Kidney glomerular epithelial cell (primary cell): ENCODE results near the gene STARD13.

Experiments used
- DNase-seq: peaks from one replicate; lab custom pipeline; 2025; lab: John Stamatoyannopoulos, UW

STARD13 gene

DNA sequence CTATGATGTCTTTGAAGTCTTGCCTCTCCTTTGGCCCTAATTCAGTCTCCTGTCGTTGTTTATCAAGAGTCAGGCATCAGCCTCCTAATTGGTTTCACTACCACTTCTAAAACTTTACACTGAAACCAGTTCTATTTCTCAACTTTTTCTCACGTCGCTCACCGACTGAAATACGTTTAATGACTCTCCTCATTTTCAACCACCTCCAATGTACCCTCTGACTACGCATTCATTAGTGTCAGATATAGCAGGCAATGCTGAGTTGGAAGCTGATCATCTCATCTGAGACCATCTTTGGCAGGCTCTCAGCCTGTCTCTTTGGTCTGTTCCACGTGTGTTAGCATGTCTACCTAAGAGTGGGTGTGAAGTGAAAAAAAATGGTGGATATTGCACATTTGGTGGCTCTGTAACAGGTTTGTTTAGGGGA, 141.2 kb downstream of the STARD13 start:
- no peak for DNase-seq

- DNase-seq, result no peak
Observed at GRCh38 chr13:33139780-33140535, 145.6 kb downstream of the STARD13 start.

GRCh38 chr13:33139184-33139583, 146.4 kb downstream of the STARD13 start:
- DNase-seq, result no peak

GRCh38 chr13:33138441-33138840, 147.1 kb downstream of the STARD13 start:
- no peak for DNase-seq

DNA sequence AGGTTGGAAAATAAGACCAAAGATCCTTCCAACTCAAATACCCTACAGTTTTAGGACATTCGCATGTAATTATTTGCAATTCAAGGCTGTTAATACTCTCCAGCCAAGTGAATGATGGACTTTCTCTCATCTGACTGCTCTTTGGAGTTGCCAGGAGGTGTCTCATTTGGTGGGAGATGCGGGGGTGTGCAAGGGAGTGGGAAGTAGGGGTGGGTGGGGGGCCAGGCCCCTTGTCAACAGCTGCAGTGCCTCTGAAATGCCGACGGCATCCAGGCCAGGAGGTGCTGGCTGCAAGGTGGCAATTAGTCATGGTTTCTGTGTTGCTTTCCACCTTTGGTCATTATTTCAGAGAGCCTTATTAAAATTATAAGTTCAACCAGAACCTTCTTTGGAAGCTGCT, 147.8 kb downstream of the STARD13 start:
- DNase-seq, result no peak

DNA sequence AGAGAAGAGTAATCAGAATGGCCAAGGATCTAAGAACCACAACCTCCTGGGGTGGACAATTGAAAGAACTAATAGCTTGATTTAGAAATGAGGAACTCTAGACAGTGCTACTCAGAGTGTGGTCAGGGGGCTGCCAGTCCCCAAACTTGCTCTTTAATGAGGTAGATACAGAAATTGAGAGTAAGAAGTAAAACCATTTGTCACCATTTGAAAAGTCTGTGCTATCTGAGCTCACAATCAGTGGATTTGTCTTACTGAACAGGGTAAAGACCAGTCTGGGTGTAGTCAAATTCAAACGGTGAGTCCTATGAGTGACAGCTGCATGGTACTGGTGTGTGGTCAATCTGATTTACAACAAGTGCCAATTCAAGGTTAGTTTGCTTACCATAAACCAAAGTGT, 150.5 kb downstream of the STARD13 start:
- DNase-seq, result no peak

DNA sequence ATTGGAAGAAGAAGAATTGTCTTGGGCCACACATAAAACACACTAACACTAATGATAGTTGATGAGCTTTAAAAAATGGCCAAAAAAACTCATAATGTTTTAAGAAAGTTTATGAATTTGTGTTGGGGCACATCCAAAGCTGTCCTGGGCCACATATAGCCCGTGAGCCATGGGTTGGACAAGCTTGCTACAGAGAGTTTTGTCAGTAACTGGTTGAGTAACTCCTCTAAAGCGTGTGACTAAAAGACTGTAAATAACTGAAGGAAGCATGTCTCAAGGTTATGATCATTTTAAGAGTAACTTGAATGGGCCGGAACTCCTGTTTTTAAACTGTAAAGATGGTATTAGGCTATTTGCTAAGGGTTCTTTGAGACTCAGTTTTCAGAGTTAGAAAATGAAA, 151.3 kb downstream of the STARD13 start:
- DNase-seq, result no peak

GRCh38 chr13:33132644-33133440, 152.7 kb downstream of the STARD13 start:
- no peak for DNase-seq

- DNase-seq, result no peak
Observed at GRCh38 chr13:33129886-33130285, 155.7 kb downstream of the STARD13 start.

DNA sequence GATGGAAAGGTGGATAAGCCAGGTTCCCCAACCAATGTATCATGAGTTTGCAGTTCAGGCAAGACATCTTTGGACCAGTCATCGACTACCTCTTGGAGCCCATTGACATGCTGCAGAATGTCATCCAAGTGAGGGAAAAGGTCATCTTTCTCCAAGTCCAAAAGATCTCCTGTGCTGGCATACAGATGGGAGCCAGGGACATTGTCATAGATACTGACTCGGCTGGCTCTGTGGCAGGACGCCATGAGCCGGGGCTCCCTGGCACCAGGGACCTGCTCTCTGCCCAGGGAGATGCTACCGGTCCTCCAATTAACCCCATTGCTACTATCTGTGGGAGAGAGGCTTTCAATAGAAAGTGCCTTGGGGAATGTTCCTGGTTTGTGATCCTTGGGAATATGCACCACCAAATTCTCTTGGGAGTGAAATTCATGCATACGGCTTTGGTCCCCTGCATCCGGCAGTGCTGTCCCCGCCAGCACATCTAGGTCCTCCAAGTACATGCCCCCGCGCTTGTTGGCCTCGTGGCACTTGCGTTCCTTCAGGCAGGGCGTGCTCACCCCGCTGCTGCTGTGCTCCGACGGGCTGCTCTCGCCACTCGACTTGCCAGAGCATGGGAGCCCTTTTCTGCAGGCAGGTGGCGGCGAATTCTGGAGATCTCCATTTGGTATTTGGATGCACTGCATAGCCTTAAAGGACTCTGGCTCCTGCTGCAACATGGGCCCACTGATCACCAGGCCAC, 156.3 kb downstream of the STARD13 start:
- DNase-seq, result no peak

GRCh38 chr13:33128134-33128533, 157.4 kb downstream of the STARD13 start:
- no peak for DNase-seq

DNA sequence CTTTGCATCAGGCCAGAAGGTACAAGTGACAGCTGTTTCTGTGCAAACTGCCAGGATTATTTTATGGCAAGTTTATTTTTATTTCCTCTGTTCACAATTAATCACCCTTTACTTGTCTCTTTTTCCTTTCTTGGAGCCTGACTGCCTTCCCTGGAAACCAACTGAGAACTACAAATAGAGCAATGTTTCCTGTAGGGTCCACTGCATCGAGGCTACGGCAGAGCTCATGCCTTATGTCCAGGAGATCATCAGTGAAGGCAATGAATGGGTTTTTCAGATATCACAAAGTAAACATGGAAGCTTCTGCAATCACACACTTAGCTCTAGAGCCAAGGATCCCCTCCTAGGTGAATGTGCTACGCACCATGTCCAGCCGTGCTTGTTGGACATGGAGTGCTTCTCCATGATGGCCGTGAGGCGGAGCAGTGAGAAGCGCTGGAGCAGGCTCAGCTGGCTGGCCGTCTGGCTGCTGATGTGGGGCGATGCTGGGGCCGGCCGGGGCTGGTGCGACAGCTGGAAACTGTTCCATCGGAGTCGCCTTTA, 158.5 kb downstream of the STARD13 start:
- DNase-seq, result no peak

GRCh38 chr13:33125821-33126570, 159.6 kb downstream of the STARD13 start:
- peak; percentile 84 for DNase-seq

- no peak for DNase-seq
Observed at GRCh38 chr13:33123066-33123859, 162.3 kb downstream of the STARD13 start.

DNA sequence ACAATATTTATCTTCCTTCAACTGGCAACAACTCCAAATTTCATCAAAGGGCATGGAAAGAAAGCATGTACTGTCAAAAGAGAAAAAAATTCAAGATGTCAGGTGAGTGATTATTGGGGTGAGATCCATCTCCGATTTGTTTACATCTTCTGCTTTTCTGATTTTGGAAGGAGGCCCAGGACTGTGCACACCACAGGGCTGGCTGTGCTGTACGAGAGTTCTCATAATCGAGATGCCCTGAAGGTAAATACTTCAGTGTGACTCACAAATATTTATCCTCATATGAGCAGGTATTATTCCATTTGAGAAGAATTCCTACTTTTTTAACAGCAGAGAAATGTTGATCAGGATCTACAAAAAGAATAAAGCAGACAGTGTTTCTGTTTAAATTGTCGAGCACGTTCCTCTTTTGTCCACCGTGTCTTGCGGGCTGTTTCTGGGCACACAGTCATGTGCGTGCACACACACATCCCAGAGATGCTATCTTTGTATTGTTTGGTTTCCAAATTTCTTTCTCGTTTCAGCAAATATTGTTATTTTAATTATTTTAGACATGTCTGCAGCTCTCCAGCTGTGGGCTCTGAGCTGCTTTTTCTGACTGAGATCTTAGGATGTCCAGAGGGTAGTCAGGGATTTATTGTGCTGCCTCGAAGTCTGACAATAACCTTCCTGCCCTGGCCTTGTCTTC, 165.6 kb downstream of the STARD13 start:
- no peak for DNase-seq

DNA sequence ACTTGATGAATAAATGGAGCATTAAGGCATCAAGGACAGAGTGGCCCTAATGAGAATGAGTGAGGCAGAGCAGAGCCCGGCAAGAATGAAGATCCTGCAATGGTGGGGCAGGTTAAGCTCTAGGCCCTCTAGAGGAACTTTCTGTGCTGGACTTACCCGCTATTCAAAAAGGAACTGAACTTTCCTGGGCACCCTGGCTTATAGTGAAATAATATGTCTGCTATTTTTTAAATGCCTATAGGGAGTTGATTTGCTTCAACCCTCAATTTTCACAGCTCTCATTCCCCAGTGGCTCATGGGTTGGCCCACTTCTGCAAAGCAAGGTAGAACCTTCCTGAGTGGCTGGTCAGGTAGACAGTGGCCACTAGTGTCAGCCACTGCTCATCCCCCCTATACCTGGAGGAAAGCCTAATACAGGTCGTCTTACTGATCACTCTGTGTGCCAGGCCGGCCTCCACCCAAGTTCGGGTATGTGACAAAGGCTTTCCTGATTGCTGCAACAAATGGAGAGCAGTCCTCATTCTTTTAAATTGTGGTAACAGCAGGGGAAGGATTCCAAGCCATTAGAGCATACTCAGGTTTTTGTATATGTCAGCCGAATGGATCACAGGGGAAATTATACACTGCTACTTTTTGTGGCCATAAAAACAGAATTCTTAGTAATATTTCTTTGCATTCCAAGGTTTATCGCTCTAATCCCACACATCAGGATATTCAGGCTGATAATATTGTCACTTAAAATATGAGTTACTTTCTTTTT, 166.4 kb downstream of the STARD13 start:
- DNase-seq, result no peak

GRCh38 chr13:33116321-33117010, 169.1 kb downstream of the STARD13 start:
- no peak for DNase-seq

- no peak for DNase-seq
Observed at GRCh38 chr13:33115274-33115673, 170.3 kb downstream of the STARD13 start.

DNA sequence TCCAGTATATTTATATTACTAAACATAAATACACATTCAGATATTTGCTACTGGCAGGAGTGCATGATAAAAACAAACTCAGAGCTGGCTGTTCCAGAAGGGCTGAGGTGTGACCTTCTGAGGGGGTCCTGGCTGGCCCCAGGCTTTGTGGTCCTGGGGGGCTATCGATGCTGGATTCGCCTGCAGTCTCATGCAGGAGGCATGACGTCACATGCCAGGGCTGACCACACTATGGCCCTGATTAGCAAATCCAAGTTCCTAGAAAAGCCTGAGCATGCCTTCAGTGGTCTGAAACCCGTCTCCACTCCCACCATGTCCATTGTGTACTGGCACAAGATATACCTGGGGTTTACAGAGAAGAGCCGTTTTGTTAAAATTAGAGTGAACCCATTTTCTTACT, 171.4 kb downstream of the STARD13 start:
- DNase-seq, result no peak
